PFSK-1 (cell line): ENCODE results near the gene VCX3A.

ENCODE experiments used
- FOXP2 ChIP-seq: optimal IDR thresholded peaks from 2 replicates; pipeline ENCODE3; 2011; ENCODE audit warnings: borderline replicate concordance, control low read depth, inconsistent platforms; ENCODE audit not compliant: insufficient read depth; ENCODE audit errors: extremely low read length, extremely low read depth
- POLR2AphosphoS5 ChIP-seq: IDR thresholded peaks from 2 replicates; pipeline ENCODE4 v1.6.1; 2012; ENCODE audit warnings: low read depth, mild to moderate bottlenecking, control low read depth, low read length, moderate library complexity
- SIN3A ChIP-seq: IDR thresholded peaks from 2 replicates; pipeline ENCODE4 v1.6.1; 2012; ENCODE audit warnings: mild to moderate bottlenecking, low read length, moderate library complexity, borderline replicate concordance; ENCODE audit not compliant: insufficient read depth
- TAF1 ChIP-seq: IDR thresholded peaks from 2 replicates; pipeline ENCODE4 v1.6.1; 2012; ENCODE audit warnings: low read length, control low read depth, borderline replicate concordance; ENCODE audit not compliant: insufficient read depth

GRCh38 chrX:6568031-6568430 is 33.1 kb upstream of the VCX3A start:
- TF ChIP-seq SIN3A (no peak), POLR2AphosphoS5 (no peak), TAF1 (no peak), FOXP2 (no peak)
